HL-60 (cell line): ENCODE results near the gene TMC8.

ENCODE experiments used
- DNase-seq, 2 experiments: peaks; one replicate each; pipeline ENCODE4 v3.0.0-alpha.2; 2010 to 2020; ENCODE audit warnings: low read depth in 1 of 2, low spot score in 1 of 2
- H3K27ac ChIP-seq: fragments of 250-450 bp; sonication (Bioruptor Pico); replicated peaks from 2 replicates; pipeline ENCODE4 v1.5.1; 2020; ENCODE audit warnings: mild to moderate bottlenecking, moderate library complexity
- H3K27me3 ChIP-seq: fragments of 250-450 bp; sonication (Bioruptor Pico); 2 replicates; pipeline ENCODE4 v1.5.1; 2021; ENCODE audit warnings: mild to moderate bottlenecking, moderate library complexity; ENCODE audit not compliant: insufficient read depth, poor library complexity, severe bottlenecking
- H3K4me3 ChIP-seq: replicated peaks from 2 replicates; pipeline ENCODE4 v1.5.1; 2011; ENCODE audit warnings: mild to moderate bottlenecking, control low read depth, low read length; ENCODE audit not compliant: insufficient read depth
- CTCF ChIP-seq: IDR thresholded peaks from one replicate; pipeline ENCODE4 v1.5.1; 2011; ENCODE audit warnings: low read length, control low read depth, inconsistent platforms; ENCODE audit not compliant: insufficient read depth
- GABPA ChIP-seq: IDR thresholded peaks from 2 replicates; pipeline ENCODE4 v1.6.1; 2012; ENCODE audit warnings: low read depth
- POLR2AphosphoS5 ChIP-seq: IDR thresholded peaks from 2 replicates; pipeline ENCODE4 v1.6.1; 2012; ENCODE audit warnings: low read depth
- REST ChIP-seq: IDR thresholded peaks from 2 replicates; pipeline ENCODE4 v1.6.1; 2012; ENCODE audit warnings: low read depth; ENCODE audit not compliant: insufficient replicate concordance
- SPI1 ChIP-seq: IDR thresholded peaks from 2 replicates; pipeline ENCODE4 v1.6.1; 2012; ENCODE audit warnings: low read depth, mild to moderate bottlenecking, borderline replicate concordance

The TMC8 gene

GRCh38 chr17:78176548-78177025 is 46.0 kb downstream of the TMC8 start:
- TF ChIP-seq SPI1 (no peak), CTCF (peak; percentile 95), POLR2AphosphoS5 (peak; percentile 29; the same call in 1 of the 2 replicates)
- Histone ChIP-seq H3K27ac (no peak overlapping the region), H3K27me3 (no peaks in the 10 kb centered on the region), H3K4me3 (no peak overlapping the region)
- DNase-seq, result peak in 1 of 2 experiments; percentile 81

- TF ChIP-seq POLR2AphosphoS5 (no peak), GABPA (no peak), REST (no peak)
- Histone ChIP-seq H3K27me3 (no peaks in the 10 kb centered on the region), H3K4me3 (no peak overlapping the region), H3K27ac (no peak overlapping the region)
- DNase-seq, result no peak
Measured at GRCh38 chr17:78179372-78179771, 48.8 kb downstream of the TMC8 start.

- no peak for TF ChIP-seq GABPA
- no peak for TF ChIP-seq REST
- TF ChIP-seq SPI1, result no peak
- no peak for TF ChIP-seq POLR2AphosphoS5
- TF ChIP-seq CTCF, result no peak
- DNase-seq, result no peak
- Histone ChIP-seq H3K27me3 (no peaks in the 10 kb centered on the region), H3K27ac (no peak overlapping the region), H3K4me3 (no peak overlapping the region)
Measured at GRCh38 chr17:78180083-78180482, 49.5 kb downstream of the TMC8 start.

- TF ChIP-seq REST, result no peak
- TF ChIP-seq SPI1, result no peak
- no peak for TF ChIP-seq GABPA
- no peak for TF ChIP-seq POLR2AphosphoS5
- DNase-seq, result no peak
- no peak overlapping the region for H3K4me3 ChIP-seq
- no peak overlapping the region for H3K27ac ChIP-seq
- H3K27me3 ChIP-seq, result no peaks in the 10 kb centered on the region
Measured at GRCh38 chr17:78180508-78180907, 49.9 kb downstream of the TMC8 start.
